Nephron progenitor cell (in vitro differentiated cells): ENCODE data around the gene ATXN3L.

Experiments used
- DNase-seq: peaks from one replicate; pipeline ENCODE4 v3.0.0; 2021
- H3K27ac Mint-ChIP-seq: 2 replicates; pipeline ENCODE4 v1.8.0; 2021; ENCODE audit warnings: mild to moderate bottlenecking, moderate library complexity, mixed read lengths
- H3K27me3 Mint-ChIP-seq: 2 replicates; pipeline ENCODE4 v1.8.0; 2021; ENCODE audit warnings: mild to moderate bottlenecking, low read depth, mixed read lengths; ENCODE audit not compliant: poor library complexity
- H3K36me3 Mint-ChIP-seq: 2 replicates; pipeline ENCODE4 v1.8.0; 2021; ENCODE audit warnings: low read depth, mixed read lengths
- H3K4me1 Mint-ChIP-seq: 2 replicates; pipeline ENCODE4 v1.8.0; 2021; ENCODE audit warnings: mixed read lengths
- H3K4me3 Mint-ChIP-seq: 2 replicates; pipeline ENCODE4 v1.8.0; 2021; ENCODE audit warnings: mild to moderate bottlenecking, moderate library complexity, mixed read lengths
- H3K9me3 Mint-ChIP-seq: 2 replicates; pipeline ENCODE4 v1.8.0; 2021; ENCODE audit warnings: mild to moderate bottlenecking, moderate library complexity, mixed read lengths
- CTCF ChIP-seq: fragments of 200-600 bp; sonication (generic); IDR thresholded peaks from 2 replicates; pipeline ENCODE4 v1.5.0; 2021; ENCODE audit warnings: antibody characterized with exemption

The ATXN3L gene

GRCh38 chrX:13275031-13275430 lies 44.8 kb downstream of the ATXN3L start:
- no peak overlapping the region for H3K27ac Mint-ChIP-seq
- H3K36me3 Mint-ChIP-seq: no peaks in the 10 kb centered on the region
- no peak for TF ChIP-seq CTCF

GRCh38 chrX:13272426-13272825 lies 47.4 kb downstream of the ATXN3L start:
- TF ChIP-seq CTCF: no peak

More at GRCh38 chrX:13275031-13275430, 44.8 kb downstream of the ATXN3L start:
- Mint-ChIP-seq H3K9me3 (peaks cover 26% of the 10 kb centered on the region), H3K4me3 (no peak overlapping the region), H3K4me1 (no peaks in the 10 kb centered on the region), H3K27me3 (peaks cover 9% of the 10 kb centered on the region)
- no peak for DNase-seq

GRCh38 chrX:13271511-13271910 lies 48.3 kb downstream of the ATXN3L start:
- no peak for DNase-seq
- H3K4me1 Mint-ChIP-seq: no peaks in the 10 kb centered on the region
- no peak for TF ChIP-seq CTCF
- H3K27ac Mint-ChIP-seq: no peak overlapping the region
- no peak overlapping the region for H3K4me3 Mint-ChIP-seq
- H3K9me3 Mint-ChIP-seq: peaks cover 17% of the 10 kb centered on the region
- H3K36me3 Mint-ChIP-seq: no peaks in the 10 kb centered on the region
- peaks cover 3% of the 10 kb centered on the region for H3K27me3 Mint-ChIP-seq

More at GRCh38 chrX:13272426-13272825, 47.4 kb downstream of the ATXN3L start:
- Mint-ChIP-seq H3K36me3 (no peaks in the 10 kb centered on the region), H3K27me3 (peaks cover 3% of the 10 kb centered on the region), H3K9me3 (peaks cover 21% of the 10 kb centered on the region), H3K4me3 (no peak overlapping the region), H3K27ac (no peak overlapping the region), H3K4me1 (no peaks in the 10 kb centered on the region)
- DNase-seq: no peak

- TF ChIP-seq CTCF: no peak
- H3K27ac Mint-ChIP-seq: no peak overlapping the region
These were observed 49.5 kb downstream of the ATXN3L start for GRCh38 chrX:13270360-13270759.

GRCh38 chrX:13268874-13269273 lies 51.0 kb downstream of the ATXN3L start:
- Mint-ChIP-seq H3K27me3 (peaks cover 3% of the 10 kb centered on the region), H3K4me3 (no peak overlapping the region), H3K27ac (no peak overlapping the region), H3K9me3 (peaks cover 9% of the 10 kb centered on the region), H3K36me3 (no peaks in the 10 kb centered on the region), H3K4me1 (no peaks in the 10 kb centered on the region)
- DNase-seq: no peak
- TF ChIP-seq CTCF: no peak

More at GRCh38 chrX:13270360-13270759, 49.5 kb downstream of the ATXN3L start:
- peaks cover 3% of the 10 kb centered on the region for H3K27me3 Mint-ChIP-seq
- no peaks in the 10 kb centered on the region for H3K36me3 Mint-ChIP-seq
- H3K4me1 Mint-ChIP-seq: no peaks in the 10 kb centered on the region
- H3K9me3 Mint-ChIP-seq: peaks cover 9% of the 10 kb centered on the region
- no peak overlapping the region for H3K4me3 Mint-ChIP-seq
- DNase-seq: no peak
